Measurements from ENCODE around the gene UBE2M. TPM values are rescaled to one million over a fixed set of nuclear protein-coding genes. Genes with fewer than 3 reads are reported as not detected.

The UBE2M gene
- total and polyA plus RNA-seq, 4 donors, result 25.9 to 60.7 (median 55.7) TPM

GRCh38 chr19:58562122-58563033, 4.0 kb upstream of the UBE2M start:
- DNase-seq (peak; percentile 41 to 52 (median 44)), ATAC-seq (ENCODE audit: insufficient read depth, low FRiP score) (no peak)
- H3K9ac ChIP-seq (ENCODE audit: insufficient read depth in 1 of 2, low read length in 2 of 2), result no peak overlapping the region
- peaks cover 0 to 5% (median 1%) of the 10 kb centered on the region in 4 donors for H3K36me3 ChIP-seq (ENCODE audit: control insufficient read depth in 4 of 4, insufficient read depth in 4 of 4, low read length in 4 of 4)
- H3K27ac ChIP-seq (ENCODE audit: low read depth in 1 of 2, low read length in 1 of 2), result peak overlapping the region in 1 of 2 donors; percentile 4
- peaks cover 0 to 22% (median 12%) of the 10 kb centered on the region in 3 donors for H3K27me3 ChIP-seq (ENCODE audit: control insufficient read depth in 3 of 3, insufficient read depth in 3 of 3, low read length in 2 of 3)
- no peak overlapping the region for H3K4me3 ChIP-seq
- H3K4me1 ChIP-seq (ENCODE audit: control insufficient read depth in 5 of 5, insufficient read depth in 5 of 5, low read length in 5 of 5), result peaks cover 2 to 31% (median 23%) of the 10 kb centered on the region in 5 donors
- no peaks in the 10 kb centered on the region for H3K9me3 ChIP-seq (ENCODE audit: control insufficient read depth in 4 of 4, insufficient read depth in 3 of 4, low read length in 3 of 4)
- TF ChIP-seq CTCF (IDR thresholded peaks at IDR 0.05; ENCODE audit: control extremely low read depth, extremely low read depth), result no peak
- WGBS, 2 donors, result 8 to 9% methylated on average over 103 to 107 of the region's 107 CpGs

GRCh38 chr19:58561373-58562121, 3.1 kb upstream of the UBE2M start:
- H3K4me1 ChIP-seq (ENCODE audit: control insufficient read depth in 5 of 5, insufficient read depth in 5 of 5, low read length in 5 of 5), result peaks cover 5 to 40% (median 23%) of the 10 kb centered on the region in 5 donors

DNA sequence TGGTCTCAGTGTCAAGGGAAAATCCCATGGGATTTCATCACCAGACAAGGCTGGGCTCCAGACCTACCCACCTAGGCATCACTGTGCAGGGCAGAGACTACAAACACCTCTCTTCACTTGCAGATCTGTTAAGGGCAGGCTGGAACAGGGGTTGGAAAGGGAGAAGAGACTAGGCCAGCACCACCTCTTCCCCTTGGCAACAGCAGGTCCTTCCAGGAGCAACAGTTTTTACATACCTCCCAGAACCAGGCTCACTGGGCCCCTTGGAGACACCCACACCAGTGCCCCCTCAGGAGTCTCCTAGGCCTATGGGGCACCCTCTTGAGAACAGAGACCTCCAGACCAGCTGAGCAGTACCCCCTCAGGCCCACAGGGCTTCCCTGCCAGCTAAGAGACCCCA, 2.5 kb upstream of the UBE2M start:
- H3K4me1 ChIP-seq (ENCODE audit: control insufficient read depth in 5 of 5, insufficient read depth in 5 of 5, low read length in 5 of 5), result peaks cover 5 to 41% (median 23%) of the 10 kb centered on the region in 5 donors
- H3K27me3 ChIP-seq (ENCODE audit: control insufficient read depth in 3 of 3, insufficient read depth in 3 of 3, low read length in 2 of 3), result peaks cover 0 to 22% (median 12%) of the 10 kb centered on the region in 3 donors
- no peak overlapping the region for H3K4me3 ChIP-seq
- no peak overlapping the region for H3K9ac ChIP-seq (ENCODE audit: insufficient read depth in 1 of 2, low read length in 2 of 2)
- H3K27ac ChIP-seq (ENCODE audit: low read depth in 1 of 2, low read length in 1 of 2), result no peak overlapping the region
- peaks cover 0 to 11% (median 8%) of the 10 kb centered on the region in 4 donors for H3K36me3 ChIP-seq (ENCODE audit: control insufficient read depth in 4 of 4, insufficient read depth in 4 of 4, low read length in 4 of 4)
- H3K9me3 ChIP-seq (ENCODE audit: control insufficient read depth in 4 of 4, insufficient read depth in 3 of 4, low read length in 3 of 4), result no peaks in the 10 kb centered on the region
- no peak for TF ChIP-seq CTCF (IDR thresholded peaks at IDR 0.05; ENCODE audit: control extremely low read depth, extremely low read depth)
- DNase-seq (no peak), ATAC-seq (ENCODE audit: insufficient read depth, low FRiP score) (no peak)

More at GRCh38 chr19:58561373-58562121, 3.1 kb upstream of the UBE2M start:
- Histone ChIP-seq H3K36me3 (ENCODE audit: control insufficient read depth in 4 of 4, insufficient read depth in 4 of 4, low read length in 4 of 4) (peaks cover 0 to 5% (median 3%) of the 10 kb centered on the region in 4 donors), H3K4me3 (no peak overlapping the region), H3K27ac (ENCODE audit: low read depth in 1 of 2, low read length in 1 of 2) (no peak overlapping the region), H3K9me3 (ENCODE audit: control insufficient read depth in 4 of 4, insufficient read depth in 3 of 4, low read length in 3 of 4) (no peaks in the 10 kb centered on the region), H3K9ac (ENCODE audit: insufficient read depth in 1 of 2, low read length in 2 of 2) (no peak overlapping the region), H3K27me3 (ENCODE audit: control insufficient read depth in 3 of 3, insufficient read depth in 3 of 3, low read length in 2 of 3) (peaks cover 0 to 22% (median 12%) of the 10 kb centered on the region in 3 donors)
- no peak for TF ChIP-seq CTCF (IDR thresholded peaks at IDR 0.05; ENCODE audit: control extremely low read depth, extremely low read depth)
- ATAC-seq (ENCODE audit: insufficient read depth, low FRiP score) (no peak), DNase-seq (no peak)
- 66 to 72% methylated on average over 16 of the region's 16 CpGs for WGBS, 2 donors

Measured in lung (tissue), 12 donors.